ENCODE data around the gene NCAPH2.

The NCAPH2 gene

GRCh38 chr22:50485221-50486131 is 22.5 kb upstream of the NCAPH2 start:
- TF ChIP-seq, protein P1, sequence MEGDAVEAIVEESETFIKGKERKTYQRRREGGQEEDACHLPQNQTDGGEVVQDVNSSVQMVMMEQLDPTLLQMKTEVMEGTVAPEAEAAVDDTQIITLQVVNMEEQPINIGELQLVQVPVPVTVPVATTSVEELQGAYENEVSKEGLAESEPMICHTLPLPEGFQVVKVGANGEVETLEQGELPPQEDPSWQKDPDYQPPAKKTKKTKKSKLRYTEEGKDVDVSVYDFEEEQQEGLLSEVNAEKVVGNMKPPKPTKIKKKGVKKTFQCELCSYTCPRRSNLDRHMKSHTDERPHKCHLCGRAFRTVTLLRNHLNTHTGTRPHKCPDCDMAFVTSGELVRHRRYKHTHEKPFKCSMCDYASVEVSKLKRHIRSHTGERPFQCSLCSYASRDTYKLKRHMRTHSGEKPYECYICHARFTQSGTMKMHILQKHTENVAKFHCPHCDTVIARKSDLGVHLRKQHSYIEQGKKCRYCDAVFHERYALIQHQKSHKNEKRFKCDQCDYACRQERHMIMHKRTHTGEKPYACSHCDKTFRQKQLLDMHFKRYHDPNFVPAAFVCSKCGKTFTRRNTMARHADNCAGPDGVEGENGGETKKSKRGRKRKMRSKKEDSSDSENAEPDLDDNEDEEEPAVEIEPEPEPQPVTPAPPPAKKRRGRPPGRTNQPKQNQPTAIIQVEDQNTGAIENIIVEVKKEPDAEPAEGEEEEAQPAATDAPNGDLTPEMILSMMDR (IDR thresholded peaks at IDR 0.05; ENCODE audit: control insufficient read depth, extremely low read depth, insufficient read depth): no peak
- DNase-seq (ENCODE audit: low read depth): no peak
- no peak overlapping the region for H3K4me3 ChIP-seq (ENCODE audit: low read depth, low read length)

- TF ChIP-seq, protein P1 (IDR thresholded peaks at IDR 0.05; ENCODE audit: control insufficient read depth, extremely low read depth, insufficient read depth): no peak
- H3K4me3 ChIP-seq (ENCODE audit: low read depth, low read length): no peak within 1 kb of the TSS
- DNase-seq (ENCODE audit: low read depth): no peak
Measured at GRCh38 chr22:50486561-50487289, 21.3 kb upstream of the NCAPH2 start, which contains the start of gene MIOX. TSS of gene MIOX (plus strand) at chr22:50486859. CDS start at chr22:50486898, 39 bp downstream.

- no peak overlapping the region for H3K4me3 ChIP-seq (ENCODE audit: low read depth, low read length)
- DNase-seq (ENCODE audit: low read depth): no peak
- TF ChIP-seq, protein P1 (IDR thresholded peaks at IDR 0.05; ENCODE audit: control insufficient read depth, extremely low read depth, insufficient read depth): no peak
Measured at GRCh38 chr22:50487290-50488005, 20.6 kb upstream of the NCAPH2 start.

DNA sequence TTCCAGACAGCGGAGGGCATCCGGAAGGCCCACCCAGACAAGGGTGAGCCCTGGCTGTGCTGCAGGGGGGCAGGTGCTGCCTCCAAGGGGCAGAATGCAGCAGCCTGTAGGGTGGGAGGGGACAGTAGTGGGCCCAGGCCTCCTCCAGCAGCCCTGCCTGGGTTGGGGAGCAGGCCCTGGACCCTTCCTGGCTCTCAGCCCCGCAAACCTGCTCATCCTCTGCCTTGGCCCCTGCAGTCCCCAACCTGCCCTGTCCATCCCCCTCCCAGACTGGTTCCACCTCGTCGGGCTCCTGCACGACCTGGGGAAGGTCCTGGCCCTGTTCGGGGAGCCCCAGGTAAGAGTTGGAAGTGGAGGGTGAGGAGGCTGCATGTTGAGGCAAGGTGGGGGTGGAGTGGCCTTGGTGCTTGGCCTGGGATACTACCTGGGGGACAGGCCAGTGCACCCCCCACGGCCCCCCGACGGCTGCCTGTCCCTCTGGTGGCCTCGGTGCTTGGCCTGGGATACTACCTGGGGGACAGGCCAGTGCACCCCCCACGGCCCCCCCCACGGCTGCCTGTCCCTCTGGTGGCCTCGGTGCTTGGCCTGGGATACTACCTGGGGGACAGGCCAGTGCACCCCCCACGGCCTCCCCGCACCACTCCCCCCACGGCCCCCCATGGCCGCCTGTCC is 19.9 kb upstream of the NCAPH2 start:
- no peak for DNase-seq (ENCODE audit: low read depth)
- no peak overlapping the region for H3K4me3 ChIP-seq (ENCODE audit: low read depth, low read length)
- TF ChIP-seq, protein P1 (IDR thresholded peaks at IDR 0.05; ENCODE audit: control insufficient read depth, extremely low read depth, insufficient read depth): no peak

DNA sequence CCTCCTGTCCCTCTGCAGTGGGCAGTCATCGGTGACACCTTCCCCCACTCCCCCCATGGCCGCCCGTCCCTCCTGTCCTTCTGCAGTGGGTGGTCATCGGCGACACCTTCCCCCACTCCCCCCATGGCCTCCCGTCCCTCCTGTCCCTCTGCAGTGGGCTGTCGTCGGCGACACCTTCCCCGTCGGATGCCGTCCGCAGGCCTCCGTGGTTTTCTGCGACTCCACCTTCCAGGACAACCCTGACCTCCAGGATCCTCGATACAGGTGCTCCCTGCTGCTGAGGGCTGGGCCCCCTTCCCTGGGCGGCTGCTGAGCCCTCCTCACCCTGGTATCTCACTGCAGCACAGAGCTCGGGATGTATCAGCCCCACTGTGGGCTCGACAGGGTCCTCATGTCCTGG is 19.1 kb upstream of the NCAPH2 start:
- no peak overlapping the region for H3K4me3 ChIP-seq (ENCODE audit: low read depth, low read length)
- TF ChIP-seq, protein P1 (IDR thresholded peaks at IDR 0.05; ENCODE audit: control insufficient read depth, extremely low read depth, insufficient read depth): no peak
- DNase-seq (ENCODE audit: low read depth): no peak

Measured in LNCaP clone FGC (cell line).